DMS53 treated with DMSO at 0.1 percent for 48 hours (cell line): Measurements from ENCODE around the gene NEMP1.
A peak's percentile ranks its signal among the peaks of the same experiment; 100 is the strongest.
"Not testable (repeated sequence)": the region's sequence is repeated elsewhere in the genome, so short reads cannot be mapped to it uniquely, and the experiment has no call there.

Experiments used
- DNase-seq: peaks from one replicate; lab custom pipeline; 2025; ENCODE audit not compliant: unreplicated experiment; lab: John Stamatoyannopoulos, UW

NEMP1 gene, protein sequence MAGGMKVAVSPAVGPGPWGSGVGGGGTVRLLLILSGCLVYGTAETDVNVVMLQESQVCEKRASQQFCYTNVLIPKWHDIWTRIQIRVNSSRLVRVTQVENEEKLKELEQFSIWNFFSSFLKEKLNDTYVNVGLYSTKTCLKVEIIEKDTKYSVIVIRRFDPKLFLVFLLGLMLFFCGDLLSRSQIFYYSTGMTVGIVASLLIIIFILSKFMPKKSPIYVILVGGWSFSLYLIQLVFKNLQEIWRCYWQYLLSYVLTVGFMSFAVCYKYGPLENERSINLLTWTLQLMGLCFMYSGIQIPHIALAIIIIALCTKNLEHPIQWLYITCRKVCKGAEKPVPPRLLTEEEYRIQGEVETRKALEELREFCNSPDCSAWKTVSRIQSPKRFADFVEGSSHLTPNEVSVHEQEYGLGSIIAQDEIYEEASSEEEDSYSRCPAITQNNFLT

DNA sequence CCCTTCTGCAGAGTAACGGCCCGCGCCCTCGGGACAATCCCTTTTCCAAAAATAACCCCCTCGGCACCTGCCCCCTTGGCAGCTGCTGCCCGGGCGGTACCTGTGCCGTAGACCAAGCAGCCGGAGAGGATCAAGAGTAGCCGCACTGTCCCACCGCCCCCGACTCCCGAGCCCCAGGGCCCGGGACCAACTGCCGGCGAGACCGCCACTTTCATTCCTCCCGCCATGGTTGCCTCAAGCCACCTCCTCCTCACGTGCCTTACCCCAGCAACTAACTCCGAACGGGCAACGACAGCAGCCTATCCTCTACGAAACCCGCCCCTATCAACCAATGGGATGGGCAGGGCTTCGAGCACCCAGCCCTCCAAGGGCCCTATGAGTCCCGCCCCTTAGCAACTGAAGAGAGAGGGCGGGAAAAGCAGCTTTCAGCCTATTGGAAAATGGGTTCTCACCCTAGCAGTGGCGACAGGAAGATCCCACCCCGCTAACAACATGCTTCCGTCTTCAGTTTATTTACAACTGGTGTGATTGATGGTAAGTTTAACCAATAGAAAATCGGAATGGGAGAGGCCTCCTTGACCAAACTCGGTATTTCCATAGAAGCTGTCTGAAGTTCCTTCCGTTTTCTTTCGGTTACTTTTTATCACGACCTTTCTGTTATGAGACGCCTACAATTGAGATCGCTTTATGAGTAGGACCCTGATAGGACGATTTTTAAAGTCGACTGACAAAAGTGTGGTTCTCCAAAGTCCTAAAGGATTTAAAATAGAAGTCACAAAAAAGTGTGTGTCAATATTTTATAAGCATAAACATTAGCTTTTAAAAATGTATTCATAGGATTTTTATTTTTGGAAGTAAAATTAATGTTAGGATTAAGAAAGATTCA is at the start of gene NEMP1:
NEMP1 (minus strand) TSS at position 273 of the 886 bp plus-strand sequence; CDS start at position 227, 46 bp downstream.
- DNase-seq = peak; percentile 100

DNA sequence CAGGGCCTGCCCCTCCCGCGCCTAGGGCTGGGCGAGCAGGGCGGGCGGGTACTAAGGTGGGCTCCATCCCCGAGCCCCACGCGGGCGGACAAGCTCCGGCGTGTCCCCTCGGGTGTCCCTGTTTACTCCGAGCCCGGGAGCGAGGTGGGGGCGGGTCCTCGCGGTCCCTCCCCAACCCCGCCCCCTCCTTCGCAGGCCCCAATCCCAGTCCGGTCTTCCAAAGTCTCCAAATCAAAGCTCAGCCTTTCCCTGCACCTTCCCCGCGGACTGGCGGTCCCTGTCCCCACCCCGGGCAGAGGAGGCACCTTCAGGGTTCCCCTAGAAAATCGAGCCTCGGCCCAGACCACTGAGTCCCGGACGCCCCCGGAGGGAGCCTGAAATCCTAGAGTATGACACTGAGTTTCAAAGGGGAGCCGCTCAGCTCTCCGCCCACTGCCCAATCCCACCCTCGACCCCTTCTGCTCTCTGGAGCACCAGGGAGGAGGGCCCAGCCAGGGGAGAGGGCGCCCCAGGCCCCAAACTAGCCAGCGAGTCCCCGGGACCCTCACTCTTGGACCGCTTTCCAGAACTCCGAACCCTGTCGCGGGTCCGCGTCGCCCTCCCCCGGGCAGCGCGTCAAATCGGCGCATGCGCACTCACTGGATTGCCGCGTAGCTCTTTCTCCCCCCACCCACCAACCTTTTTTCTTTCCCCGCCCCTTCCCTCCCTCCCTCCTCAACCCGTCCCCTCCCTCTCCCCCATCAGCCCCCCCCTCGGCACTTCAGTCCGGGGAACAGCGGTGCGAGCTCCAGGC is 49.3 kb upstream of the NEMP1 start, which contains the start of gene LRP1:
LRP1 (plus strand) TSS at position 758 of the 793 bp plus-strand sequence. CDS start 482 bp downstream, outside the sequence.
- DNase-seq = peak; percentile 69

- DNase-seq = peak; percentile 84
Measured at GRCh38 chr12:57127101-57127725, 48.6 kb upstream of the NEMP1 start.

DNA sequence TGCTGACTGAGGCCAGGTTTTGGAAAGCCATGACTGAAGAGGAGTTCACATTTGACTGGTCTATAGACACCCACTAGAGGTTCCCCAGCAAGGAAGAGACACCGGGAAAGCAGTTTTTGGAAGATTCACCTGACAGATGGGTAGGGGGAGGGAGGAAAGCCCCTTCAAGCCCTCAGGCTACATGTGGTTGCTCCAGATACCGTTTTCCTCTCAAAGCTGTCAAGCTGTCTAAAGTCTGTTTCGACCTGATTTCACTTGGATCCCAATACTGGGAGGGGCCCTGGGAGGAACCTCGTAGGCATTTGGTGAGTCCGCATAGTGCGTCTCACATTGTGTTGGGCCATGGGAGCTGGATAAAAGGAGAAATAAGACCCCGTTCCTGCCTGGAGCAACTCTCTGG is 48.0 kb upstream of the NEMP1 start:
- DNase-seq = no peak

- DNase-seq = no peak
Measured at GRCh38 chr12:57126061-57126460, 47.5 kb upstream of the NEMP1 start.

GRCh38 chr12:57124261-57124877 is 45.8 kb upstream of the NEMP1 start:
- DNase-seq = peak; percentile 82

DNA sequence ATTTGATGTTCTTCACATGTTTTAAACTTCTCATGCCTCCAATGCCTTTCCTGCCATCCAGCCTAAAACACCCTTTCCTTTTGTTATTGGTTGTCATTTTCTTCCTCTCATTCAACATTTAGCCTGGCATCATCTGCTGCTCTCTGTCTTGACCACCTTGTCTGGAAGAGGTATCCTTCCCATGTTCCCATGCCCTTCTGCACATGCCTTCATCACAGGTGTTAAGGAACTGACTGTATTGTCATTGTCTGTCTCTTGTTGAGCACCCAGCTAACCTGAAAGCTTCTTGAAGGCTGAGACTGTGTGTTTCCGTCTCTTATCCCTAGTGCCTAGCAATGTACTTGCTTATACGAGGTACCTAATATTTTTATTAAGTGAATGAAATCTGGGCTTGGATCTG is 45.2 kb upstream of the NEMP1 start:
- no peak for DNase-seq

GRCh38 chr12:57120718-57121117 is 42.1 kb upstream of the NEMP1 start:
- not testable (repeated sequence) for DNase-seq

- DNase-seq = no peak
Measured at GRCh38 chr12:57119294-57120085, 40.9 kb upstream of the NEMP1 start.

GRCh38 chr12:57118711-57119271 is 40.2 kb upstream of the NEMP1 start:
- no peak for DNase-seq

- DNase-seq = no peak
Measured at GRCh38 chr12:57116580-57117281, 38.1 kb upstream of the NEMP1 start.

DNA sequence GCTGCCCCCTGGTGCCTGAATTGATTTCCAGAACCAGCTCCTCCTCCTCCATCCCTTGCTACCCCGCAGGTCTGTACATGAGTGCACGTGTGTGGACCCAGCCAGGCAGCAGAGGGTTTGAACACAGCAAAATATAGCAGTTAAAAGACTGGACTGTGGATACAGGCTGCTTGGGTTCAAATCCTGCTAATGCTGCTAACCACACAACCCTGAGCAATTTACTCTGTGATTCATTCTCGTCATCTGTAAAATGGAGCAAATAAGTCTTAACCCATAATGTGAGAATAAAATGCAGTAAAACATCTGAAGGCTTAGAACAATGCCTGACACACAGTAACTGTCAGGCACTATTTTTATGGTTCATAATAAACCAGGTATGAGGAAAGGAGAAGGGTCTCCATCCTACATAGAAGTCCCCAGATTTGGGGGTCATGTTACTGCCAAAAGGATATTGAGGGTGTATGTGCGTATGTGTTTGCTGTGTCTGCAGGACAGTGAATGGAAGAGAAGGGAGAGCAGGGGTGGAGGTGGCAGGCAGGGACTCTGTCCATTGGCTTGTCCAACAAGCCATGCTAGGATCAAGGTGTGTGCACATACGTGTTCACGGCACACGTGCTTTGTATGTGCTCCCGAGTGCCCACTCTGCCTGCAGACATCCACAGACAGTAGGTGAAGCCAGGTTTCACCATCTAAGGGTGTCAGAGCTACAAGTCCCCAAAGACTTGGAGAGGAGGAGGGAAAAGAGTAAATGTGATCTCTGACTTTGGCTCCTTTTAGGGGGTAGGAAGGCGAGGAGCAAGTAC is 34.1 kb upstream of the NEMP1 start:
- no peak for DNase-seq

DNA sequence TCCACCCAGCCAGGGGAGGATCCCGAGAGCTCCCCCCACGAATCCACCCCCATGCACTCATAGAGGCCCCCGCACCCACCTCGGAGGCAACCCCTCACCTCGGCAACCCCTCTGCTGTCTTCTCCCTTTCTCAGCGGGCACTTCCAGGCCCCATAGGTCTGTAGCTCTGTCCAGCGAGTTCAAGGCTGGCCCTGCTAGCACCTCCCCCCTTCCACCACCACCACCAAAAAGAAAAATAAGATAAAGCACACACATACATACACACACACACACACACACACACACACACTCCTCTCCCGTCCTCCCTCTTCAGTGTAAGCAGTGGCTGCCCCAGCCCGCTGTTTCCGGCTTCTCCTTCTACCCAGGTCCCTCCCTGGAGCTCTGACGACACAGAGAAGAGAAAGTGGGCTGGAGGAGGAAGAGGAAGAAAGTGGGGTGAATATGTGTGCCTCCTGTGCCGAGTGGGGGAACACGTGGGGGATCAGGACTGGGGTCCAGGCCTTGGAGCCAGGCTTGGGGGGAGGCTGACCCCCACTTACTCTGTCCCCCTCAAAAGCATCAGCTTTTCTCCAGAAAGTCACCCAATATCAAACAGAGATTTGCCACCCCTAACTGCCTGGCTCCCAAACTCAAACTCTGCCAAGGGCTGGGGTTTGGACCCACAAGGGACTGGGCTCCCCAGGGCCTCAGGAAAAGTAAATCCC is 32.6 kb upstream of the NEMP1 start, which contains the start of gene STAT6:
STAT6 (minus strand) TSS at position 332 of the 704 bp plus-strand sequence. CDS start 3,084 bp downstream, outside the sequence.
- peak; percentile 52 for DNase-seq

GRCh38 chr12:57110104-57111030 is 31.8 kb upstream of the NEMP1 start:
- no peak for DNase-seq
